PC-3 (cell line): ENCODE data around the gene ADCYAP1R1. TPM values are rescaled to one million over a fixed set of nuclear protein-coding genes. Genes with fewer than 3 reads are reported as not detected.

Source experiments
- ATAC-seq: fragments of 200-7000 bp; cut with Tn5 transposase; 2 replicates; pipeline ENCODE4 v1.9.1; 2020; ENCODE audit warnings: mild to moderate bottlenecking, moderate library complexity
- BruUV-seq: library from RNA; stranded (reverse); fragments of 400-500 nt; replicated peaks from 2 replicates; lab custom pipeline; 2021; lab: Mats Ljungman, UMichigan
- CTCF ChIA-PET: fragments of 300-600 bp; sonication (Branson Sonifier 250); formaldehyde crosslinking; loops from one replicate; lab custom pipeline; 2022; ENCODE audit warnings: antibody characterized with exemption; lab: Charles Lee
- POLR2A ChIA-PET: fragments of 300-600 bp; sonication (Branson Sonifier 250); formaldehyde crosslinking; loops from one replicate; lab custom pipeline; 2022; ENCODE audit warnings: antibody characterized with exemption; ENCODE audit not compliant: unreplicated experiment; lab: Charles Lee
- DNase-seq: peaks from one replicate; pipeline ENCODE4 v3.0.0-alpha.2; 2015
- H2AFZ ChIP-seq: fragments of 300-600 bp; sonication (generic); 2 replicates; pipeline ENCODE4 v1.6.0; 2016; ENCODE audit warnings: antibody characterized with exemption, low read length
- H3F3A ChIP-seq: fragments of 300-600 bp; sonication (generic); one replicate; pipeline ENCODE4 v1.6.0; 2017; ENCODE audit warnings: antibody characterized with exemption, low read length, control low read depth, mild to moderate bottlenecking; ENCODE audit not compliant: unreplicated experiment
- H3K27ac ChIP-seq: fragments of 300-600 bp; sonication (generic); 2 replicates; pipeline ENCODE4 v1.5.1; 2016; ENCODE audit warnings: mild to moderate bottlenecking, low read length
- H3K27me3 ChIP-seq: fragments of 300-600 bp; sonication (generic); 2 replicates; pipeline ENCODE4 v1.6.1; 2016; ENCODE audit warnings: low read length, mixed read lengths
- H3K36me3 ChIP-seq: fragments of 300-600 bp; sonication (generic); 2 replicates; pipeline ENCODE4 v1.6.1; 2016; ENCODE audit warnings: low read depth, mixed run types, low read length, mixed read lengths
- H3K4me1 ChIP-seq: fragments of 300-600 bp; sonication (generic); 2 replicates; pipeline ENCODE4 v1.5.1; 2016; ENCODE audit warnings: low read length; ENCODE audit not compliant: insufficient read depth
- H3K4me2 ChIP-seq: fragments of 300-600 bp; sonication (generic); 2 replicates; pipeline ENCODE4 v1.6.0; 2016; ENCODE audit warnings: low read length
- H3K4me3 ChIP-seq: fragments of 300-600 bp; sonication (generic); 2 replicates; pipeline ENCODE4 v1.5.1; 2016; ENCODE audit warnings: mild to moderate bottlenecking, low read length, mixed read lengths
- H3K79me2 ChIP-seq: fragments of 300-600 bp; sonication (generic); 2 replicates; pipeline ENCODE4 v1.6.1; 2017; ENCODE audit warnings: low read length, mixed read lengths
- H3K9ac ChIP-seq: fragments of 300-600 bp; sonication (generic); 2 replicates; pipeline ENCODE4 v1.6.0; 2016; ENCODE audit warnings: mild to moderate bottlenecking, low read length
- H3K9me2 ChIP-seq: fragments of 300-600 bp; sonication (generic); replicated peaks from 2 replicates; pipeline ENCODE4 v1.6.1; 2016; ENCODE audit warnings: mixed run types, low read length, mixed read lengths
- H3K9me3 ChIP-seq: fragments of 300-600 bp; sonication (generic); 2 replicates; pipeline ENCODE4 v1.6.1; 2016; ENCODE audit warnings: low read length, mixed read lengths
- H4K20me1 ChIP-seq: fragments of 300-600 bp; sonication (generic); 2 replicates; pipeline ENCODE4 v1.6.1; 2016; ENCODE audit warnings: low read length, mixed read lengths
- CTCF ChIP-seq: fragments of 300-600 bp; sonication (generic); conservative IDR thresholded peaks from 2 replicates; pipeline ENCODE4 v1.5.1; 2017; ENCODE audit warnings: antibody characterized with exemption, low read depth, mild to moderate bottlenecking, low read length
- EZH2 ChIP-seq: fragments of 300-600 bp; sonication (generic); IDR thresholded peaks from one replicate; pipeline ENCODE4 v1.6.1; 2017; ENCODE audit warnings: antibody characterized with exemption, mild to moderate bottlenecking, low read length; ENCODE audit not compliant: unreplicated experiment
- EZH2phosphoT487 ChIP-seq: fragments of 300-600 bp; sonication (generic); IDR thresholded peaks from 2 replicates; pipeline ENCODE4 v1.6.1; 2018; ENCODE audit warnings: mild to moderate bottlenecking, antibody characterized with exemption, low read length, borderline replicate concordance
- intact Hi-C: fragments of 100-400 bp; cut with micrococcal nuclease; formaldehyde crosslinking; loops from 2 replicates; pipeline ENCODE4 v1.9.0; 2023
- total RNA-seq: library from RNA; depleted of rRNA; stranded (reverse); fragments of >200 nt; gene quantifications from 2 replicates; pipeline ENCODE4 v1.2.3, GENCODE V29; 2014

ADCYAP1R1 gene
- total RNA-seq, 1 experiment from 2014 or later: not detected

- Histone ChIP-seq H3K36me3 (no peaks in the 10 kb centered on the region), H3K4me1 (no peaks in the 10 kb centered on the region), H4K20me1 (no peaks in the 10 kb centered on the region), H3K9me2 (no peaks in the 10 kb centered on the region), H3K9me3 (no peaks in the 10 kb centered on the region), H3K4me2 (no peak overlapping the region), H2AFZ (no peak overlapping the region), H3K27ac (no peak overlapping the region), H3K9ac (no peak overlapping the region), H3F3A (no peaks in the 10 kb centered on the region), H3K27me3 (peaks cover 29% of the 10 kb centered on the region), H3K4me3 (no peak overlapping the region), H3K79me2 (no peaks in the 10 kb centered on the region)
- ChIA-PET POLR2A (no interaction called here), CTCF (no interaction called here)
- TF ChIP-seq CTCF: no peak
- TF ChIP-seq EZH2phosphoT487: no peak
- no peak for TF ChIP-seq EZH2
- intact Hi-C loops: no loop called here
- no TSS peak for BruUV-seq
- DNase-seq (no peak), ATAC-seq (no peak)
Observed at GRCh38 chr7:31068006-31068675, 16.0 kb downstream of the ADCYAP1R1 start.

DNA sequence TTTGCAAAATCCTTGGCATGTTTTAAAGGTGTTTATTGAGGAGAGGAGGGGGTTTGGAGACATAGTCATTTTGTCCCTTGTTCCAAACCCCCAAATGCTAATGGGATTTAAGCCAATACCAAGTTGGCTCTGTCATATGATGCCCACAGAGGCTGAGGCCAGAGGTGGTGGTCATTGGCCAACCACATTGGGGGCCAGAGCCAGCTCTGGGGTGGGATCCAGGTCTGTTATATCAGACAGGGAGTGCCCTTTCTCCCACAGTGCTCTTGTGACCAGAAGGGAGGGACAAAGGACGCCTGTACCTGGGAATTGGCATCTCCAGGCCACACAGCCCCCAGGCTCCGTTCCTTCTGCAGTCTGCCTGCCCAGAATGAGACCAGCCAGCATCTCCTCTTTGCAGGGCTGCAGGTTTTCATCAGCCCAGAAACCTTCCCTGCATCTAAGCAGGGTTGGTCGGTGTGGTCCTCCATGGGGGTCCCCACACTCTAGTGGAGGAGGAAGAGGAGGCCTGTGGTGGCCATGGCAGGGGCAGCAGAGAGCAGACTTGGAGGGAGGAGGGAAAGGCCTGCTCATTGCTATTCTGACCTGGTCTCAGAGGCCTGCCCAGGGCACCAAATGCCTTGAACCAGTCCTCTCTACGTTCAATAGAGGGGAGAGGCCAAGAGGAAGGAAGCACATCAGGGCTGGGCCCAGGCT lies 17.9 kb downstream of the ADCYAP1R1 start:
- H3K27ac ChIP-seq: no peak overlapping the region
- intact Hi-C loops: no loop called here
- TF ChIP-seq EZH2: no peak
- no peaks in the 10 kb centered on the region for H3F3A ChIP-seq
- no peaks in the 10 kb centered on the region for H3K9me2 ChIP-seq
- ChIA-PET CTCF (no interaction called here), POLR2A (no interaction called here)
- no peak overlapping the region for H3K4me2 ChIP-seq
- H3K27me3 ChIP-seq: peaks cover 25% of the 10 kb centered on the region
- no peaks in the 10 kb centered on the region for H3K79me2 ChIP-seq
- DNase-seq: no peak
- BruUV-seq: no TSS peak
- no peaks in the 10 kb centered on the region for H3K36me3 ChIP-seq
- ATAC-seq: no peak
- no peaks in the 10 kb centered on the region for H4K20me1 ChIP-seq
- H3K9ac ChIP-seq: no peak overlapping the region
- H3K9me3 ChIP-seq: no peaks in the 10 kb centered on the region
- H3K4me1 ChIP-seq: no peaks in the 10 kb centered on the region
- H2AFZ ChIP-seq: no peak overlapping the region
- no peak overlapping the region for H3K4me3 ChIP-seq

DNA sequence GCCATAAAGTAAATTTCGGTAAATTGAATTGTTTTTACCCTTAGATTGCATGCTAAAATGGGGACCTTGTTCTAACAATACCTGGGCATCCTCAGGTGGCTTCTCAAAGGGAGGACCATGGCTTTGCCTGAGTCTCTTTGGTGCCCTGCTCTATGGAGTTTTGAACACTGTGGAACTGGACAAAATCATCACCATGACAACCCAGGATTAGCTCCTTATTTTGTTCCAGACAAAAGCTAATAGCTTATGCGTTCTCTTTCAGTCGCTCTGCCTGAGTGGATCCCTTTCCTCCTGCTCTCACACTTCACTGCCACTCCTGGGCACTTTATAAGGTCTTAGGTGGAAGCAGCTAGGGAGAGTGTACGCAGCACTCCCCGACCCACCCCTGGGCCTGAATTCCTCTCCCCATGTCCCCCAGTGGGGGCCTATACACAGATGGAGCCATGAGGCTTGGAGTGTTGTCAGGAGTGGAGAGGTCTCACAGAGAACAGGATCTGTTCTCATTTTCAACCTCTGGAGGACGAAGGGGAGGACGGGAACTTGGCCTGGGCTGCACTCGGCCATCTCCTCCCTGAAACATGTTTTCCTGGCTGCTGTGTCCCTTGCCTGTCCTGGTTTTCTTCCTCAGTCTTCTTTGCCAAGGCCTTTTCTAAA lies 19.0 kb downstream of the ADCYAP1R1 start:
- no peaks in the 10 kb centered on the region for H4K20me1 ChIP-seq
- H3K9me2 ChIP-seq: no peaks in the 10 kb centered on the region
- intact Hi-C loops: no loop called here
- POLR2A ChIA-PET: no interaction called here
- H3K27ac ChIP-seq: no peak overlapping the region
- CTCF ChIA-PET: no interaction called here
- no peak overlapping the region for H3K4me2 ChIP-seq
- no peaks in the 10 kb centered on the region for H3K4me1 ChIP-seq
- ATAC-seq: no peak
- no peak overlapping the region for H2AFZ ChIP-seq
- no TSS peak for BruUV-seq
- H3K36me3 ChIP-seq: no peaks in the 10 kb centered on the region
- H3K79me2 ChIP-seq: no peaks in the 10 kb centered on the region
- H3K27me3 ChIP-seq: peaks cover 32% of the 10 kb centered on the region
- H3K4me3 ChIP-seq: no peak overlapping the region
- no peaks in the 10 kb centered on the region for H3F3A ChIP-seq
- H3K9ac ChIP-seq: no peak overlapping the region
- TF ChIP-seq EZH2 (no peak), EZH2phosphoT487 (no peak), CTCF (no peak)
- no peak for DNase-seq
- H3K9me3 ChIP-seq: no peaks in the 10 kb centered on the region
